Measurements from ENCODE around the gene CCNE1.

DNA sequence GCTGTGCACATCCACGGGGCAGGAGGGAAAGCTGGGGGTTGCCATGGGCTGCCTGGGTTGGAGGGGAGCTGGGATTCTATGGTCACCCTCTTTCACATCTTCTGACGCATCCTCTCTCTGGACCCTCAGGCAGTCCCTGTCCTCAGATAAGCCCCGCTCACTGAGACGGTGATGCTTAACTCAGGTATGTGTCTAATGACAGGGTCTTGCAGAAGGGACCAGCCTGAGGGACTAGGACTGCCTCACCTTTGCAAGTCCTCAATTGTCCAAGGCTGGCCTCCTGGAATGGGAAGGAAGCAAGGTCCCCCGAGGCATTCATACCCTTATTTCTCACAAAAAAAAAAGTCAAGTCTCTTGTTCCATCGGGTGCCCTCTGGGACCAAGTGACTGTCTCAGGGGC, 37.7 kb upstream of the CCNE1 start:
- TF ChIP-seq, protein P1, sequence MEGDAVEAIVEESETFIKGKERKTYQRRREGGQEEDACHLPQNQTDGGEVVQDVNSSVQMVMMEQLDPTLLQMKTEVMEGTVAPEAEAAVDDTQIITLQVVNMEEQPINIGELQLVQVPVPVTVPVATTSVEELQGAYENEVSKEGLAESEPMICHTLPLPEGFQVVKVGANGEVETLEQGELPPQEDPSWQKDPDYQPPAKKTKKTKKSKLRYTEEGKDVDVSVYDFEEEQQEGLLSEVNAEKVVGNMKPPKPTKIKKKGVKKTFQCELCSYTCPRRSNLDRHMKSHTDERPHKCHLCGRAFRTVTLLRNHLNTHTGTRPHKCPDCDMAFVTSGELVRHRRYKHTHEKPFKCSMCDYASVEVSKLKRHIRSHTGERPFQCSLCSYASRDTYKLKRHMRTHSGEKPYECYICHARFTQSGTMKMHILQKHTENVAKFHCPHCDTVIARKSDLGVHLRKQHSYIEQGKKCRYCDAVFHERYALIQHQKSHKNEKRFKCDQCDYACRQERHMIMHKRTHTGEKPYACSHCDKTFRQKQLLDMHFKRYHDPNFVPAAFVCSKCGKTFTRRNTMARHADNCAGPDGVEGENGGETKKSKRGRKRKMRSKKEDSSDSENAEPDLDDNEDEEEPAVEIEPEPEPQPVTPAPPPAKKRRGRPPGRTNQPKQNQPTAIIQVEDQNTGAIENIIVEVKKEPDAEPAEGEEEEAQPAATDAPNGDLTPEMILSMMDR (optimal IDR thresholded peaks at IDR 0.05 in 1 of 3, IDR thresholded peaks at IDR 0.05 in 1 of 3, conservative IDR thresholded peaks at IDR 0.05 in 1 of 3; ENCODE audit: extremely low read depth in 1 of 3, insufficient read depth in 2 of 3, low read length in 3 of 3), result no peak
- TF ChIP-seq EZH2 (IDR thresholded peaks at IDR 0.05; ENCODE audit: low read length), result no peak

Measured in keratinocyte (primary cell).